ENCODE data around the gene BTNL8. TPM values are rescaled to one million over a fixed set of nuclear protein-coding genes. Genes with fewer than 3 reads are reported as not detected.

Gene BTNL8
- not detected in 2 replicates for total RNA-seq

GRCh38 chr5:180898621-180899246 is at the start of gene BTNL8:
BTNL8 (plus strand) TSS chr5:180899159; CDS start chr5:180899311, 152 bp downstream.

GRCh38 chr5:180860887-180861822 is 37.8 kb upstream of the BTNL8 start, which contains the start of gene ZFP62:
ZFP62 (minus strand) TSS chr5:180861276; CDS start chr5:180861219, 57 bp downstream.

GRCh38 chr5:180988592-180988991 is 89.6 kb downstream of the BTNL8 start, which contains the start of gene BTNL3:
BTNL3 (plus strand) TSS chr5:180988846; CDS start chr5:180989029, 183 bp downstream.

Small RNA genes within 50 kb of the gene (small RNA-seq; reads per million reads assigned to genes)
- gene RF00019 (not detected), gene RPS29P12 (not detected)

Other genes starting within 250 kb of the BTNL8 start
- gene FLT4, start 249.6 kb upstream of the BTNL8 start, total RNA-seq, result 0.13 TPM in 1 of 2 replicates, not detected in the other
- not detected in 2 replicates for gene OR2Y1, start 159.1 kb upstream of the BTNL8 start, total RNA-seq
- gene MGAT1, start 96.4 kb upstream of the BTNL8 start, total RNA-seq, result 101 and 105 TPM in 2 replicates
- 18.0 and 22.4 TPM in 2 replicates for gene ZFP62, start 37.9 kb upstream of the BTNL8 start, total RNA-seq
- gene BTNL3, start 89.7 kb downstream of the BTNL8 start, total RNA-seq, result not detected in 2 replicates
- not detected in 2 replicates for gene BTNL9, start 141.1 kb downstream of the BTNL8 start, total RNA-seq
- not detected in 2 replicates for gene OR2V1, start 232.0 kb downstream of the BTNL8 start, total RNA-seq
- gene OR2V2, start 248.4 kb downstream of the BTNL8 start, total RNA-seq, result not detected in 2 replicates

All from articular chondrocyte of knee joint (primary cell).